ENCODE results near the gene SULT2B1.

The SULT2B1 gene

DNA sequence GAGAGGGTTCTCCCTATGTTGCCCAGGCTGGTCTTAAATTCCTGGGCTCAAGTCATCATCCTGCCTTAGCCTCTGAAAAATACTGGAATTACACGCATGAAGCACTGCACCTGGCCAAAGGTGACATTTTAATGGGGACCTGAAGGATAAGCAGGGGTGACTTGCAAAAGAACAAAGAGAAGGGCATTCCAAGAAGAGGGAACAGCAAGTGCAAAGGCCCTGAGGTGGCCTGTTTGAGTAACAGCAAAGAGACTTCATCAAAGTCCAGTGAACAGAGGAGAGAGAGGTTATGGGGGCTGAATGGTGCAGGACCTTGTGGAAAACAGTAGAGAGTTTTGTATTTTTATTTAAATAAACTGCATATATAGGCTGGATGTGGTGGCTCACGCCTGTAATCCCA, 89.9 kb downstream of the SULT2B1 start:
- TF ChIP-seq, protein P1, sequence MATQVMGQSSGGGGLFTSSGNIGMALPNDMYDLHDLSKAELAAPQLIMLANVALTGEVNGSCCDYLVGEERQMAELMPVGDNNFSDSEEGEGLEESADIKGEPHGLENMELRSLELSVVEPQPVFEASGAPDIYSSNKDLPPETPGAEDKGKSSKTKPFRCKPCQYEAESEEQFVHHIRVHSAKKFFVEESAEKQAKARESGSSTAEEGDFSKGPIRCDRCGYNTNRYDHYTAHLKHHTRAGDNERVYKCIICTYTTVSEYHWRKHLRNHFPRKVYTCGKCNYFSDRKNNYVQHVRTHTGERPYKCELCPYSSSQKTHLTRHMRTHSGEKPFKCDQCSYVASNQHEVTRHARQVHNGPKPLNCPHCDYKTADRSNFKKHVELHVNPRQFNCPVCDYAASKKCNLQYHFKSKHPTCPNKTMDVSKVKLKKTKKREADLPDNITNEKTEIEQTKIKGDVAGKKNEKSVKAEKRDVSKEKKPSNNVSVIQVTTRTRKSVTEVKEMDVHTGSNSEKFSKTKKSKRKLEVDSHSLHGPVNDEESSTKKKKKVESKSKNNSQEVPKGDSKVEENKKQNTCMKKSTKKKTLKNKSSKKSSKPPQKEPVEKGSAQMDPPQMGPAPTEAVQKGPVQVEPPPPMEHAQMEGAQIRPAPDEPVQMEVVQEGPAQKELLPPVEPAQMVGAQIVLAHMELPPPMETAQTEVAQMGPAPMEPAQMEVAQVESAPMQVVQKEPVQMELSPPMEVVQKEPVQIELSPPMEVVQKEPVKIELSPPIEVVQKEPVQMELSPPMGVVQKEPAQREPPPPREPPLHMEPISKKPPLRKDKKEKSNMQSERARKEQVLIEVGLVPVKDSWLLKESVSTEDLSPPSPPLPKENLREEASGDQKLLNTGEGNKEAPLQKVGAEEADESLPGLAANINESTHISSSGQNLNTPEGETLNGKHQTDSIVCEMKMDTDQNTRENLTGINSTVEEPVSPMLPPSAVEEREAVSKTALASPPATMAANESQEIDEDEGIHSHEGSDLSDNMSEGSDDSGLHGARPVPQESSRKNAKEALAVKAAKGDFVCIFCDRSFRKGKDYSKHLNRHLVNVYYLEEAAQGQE (IDR thresholded peaks at IDR 0.05; ENCODE audit: low read depth): no peak
- TF ChIP-seq, protein P2, sequence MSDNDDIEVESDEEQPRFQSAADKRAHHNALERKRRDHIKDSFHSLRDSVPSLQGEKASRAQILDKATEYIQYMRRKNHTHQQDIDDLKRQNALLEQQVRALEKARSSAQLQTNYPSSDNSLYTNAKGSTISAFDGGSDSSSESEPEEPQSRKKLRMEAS (IDR thresholded peaks at IDR 0.05): no peak
- TF ChIP-seq RAD21 (IDR thresholded peaks at IDR 0.05; ENCODE audit: low read depth) (no peak), CEBPB (IDR thresholded peaks at IDR 0.05) (no peak), TEAD4 (IDR thresholded peaks at IDR 0.05) (no peak), YY1 (IDR thresholded peaks at IDR 0.05; ENCODE audit: low read depth) (no peak), TAF1 (IDR thresholded peaks at IDR 0.05; ENCODE audit: low read depth) (no peak), ZBTB7A (IDR thresholded peaks at IDR 0.05; ENCODE audit: low read depth) (no peak), NFIC (IDR thresholded peaks at IDR 0.05) (no peak), FOXM1 (IDR thresholded peaks at IDR 0.05; ENCODE audit: borderline replicate concordance, low read depth) (no peak)

GRCh38 chr19:48642862-48643261, 90.9 kb downstream of the SULT2B1 start:
- TF ChIP-seq, protein P3, sequence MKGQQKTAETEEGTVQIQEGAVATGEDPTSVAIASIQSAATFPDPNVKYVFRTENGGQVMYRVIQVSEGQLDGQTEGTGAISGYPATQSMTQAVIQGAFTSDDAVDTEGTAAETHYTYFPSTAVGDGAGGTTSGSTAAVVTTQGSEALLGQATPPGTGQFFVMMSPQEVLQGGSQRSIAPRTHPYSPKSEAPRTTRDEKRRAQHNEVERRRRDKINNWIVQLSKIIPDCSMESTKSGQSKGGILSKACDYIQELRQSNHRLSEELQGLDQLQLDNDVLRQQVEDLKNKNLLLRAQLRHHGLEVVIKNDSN (IDR thresholded peaks at IDR 0.05): no peak
- TF ChIP-seq TCF12 (IDR thresholded peaks at IDR 0.05; ENCODE audit: low read depth) (no peak), NFIC (IDR thresholded peaks at IDR 0.05) (no peak), TAF1 (IDR thresholded peaks at IDR 0.05; ENCODE audit: low read depth) (no peak), EP300 (IDR thresholded peaks at IDR 0.05; ENCODE audit: borderline replicate concordance) (no peak)

DNA sequence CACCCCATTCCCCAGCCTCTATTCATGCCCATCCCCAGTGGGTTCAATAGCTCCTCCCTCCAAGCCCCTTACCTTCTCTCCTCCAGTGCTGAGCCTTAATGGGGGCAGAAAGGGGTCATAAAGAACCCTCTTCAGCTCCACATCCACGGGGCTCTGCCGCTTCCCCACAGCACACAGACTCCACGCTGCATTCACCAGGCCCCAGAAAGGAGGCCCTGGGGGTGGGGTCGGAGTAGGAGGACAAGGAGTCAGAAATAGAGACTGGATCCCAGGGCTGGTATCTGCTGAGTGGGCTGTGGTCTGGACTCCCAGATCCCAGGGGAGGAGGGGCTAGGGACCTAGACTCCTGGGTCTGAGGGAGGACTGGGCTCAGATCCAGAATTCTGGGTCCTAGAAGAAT, 92.4 kb downstream of the SULT2B1 start:
- TF ChIP-seq TCF12 (IDR thresholded peaks at IDR 0.05; ENCODE audit: low read depth): no peak
- TF ChIP-seq, protein P3 (IDR thresholded peaks at IDR 0.05): no peak

DNA sequence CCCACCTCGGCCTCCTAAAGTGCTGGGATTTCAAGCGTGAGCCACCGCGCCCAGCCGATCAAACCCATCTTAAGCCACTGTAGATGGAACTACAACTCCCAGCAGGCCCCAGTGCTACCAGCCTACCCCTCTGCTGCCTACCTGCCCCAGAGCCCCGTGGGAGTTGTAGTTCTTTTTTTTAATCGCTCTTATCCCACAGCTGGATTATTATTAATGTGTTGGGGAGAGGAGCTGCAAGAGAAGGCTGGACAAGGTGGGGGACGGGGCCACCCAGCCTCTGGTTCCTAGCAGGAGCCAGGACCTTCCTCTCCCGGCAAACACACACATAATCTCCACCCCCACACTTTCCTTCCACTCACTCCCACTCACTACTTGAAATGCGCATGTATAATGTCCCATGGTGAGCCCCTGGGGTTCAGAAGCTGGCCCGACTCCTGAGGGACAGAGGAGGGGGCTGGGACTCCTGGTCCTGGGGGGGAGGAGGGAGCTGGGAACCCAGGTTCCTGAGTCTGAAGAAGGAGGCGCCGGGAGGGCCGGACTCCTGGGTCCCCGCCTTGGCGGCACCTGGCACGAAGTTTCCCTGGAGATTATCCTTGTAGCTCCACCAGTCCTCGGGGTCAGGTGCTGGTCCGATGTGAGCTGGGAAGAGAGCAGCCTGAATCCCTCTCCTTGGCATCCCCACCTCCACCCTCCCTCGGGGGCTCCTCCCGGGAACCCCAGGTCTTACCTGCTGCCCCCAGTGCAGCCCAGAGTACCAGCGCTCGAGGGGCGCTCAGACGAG, 93.1 kb downstream of the SULT2B1 start:
- TF ChIP-seq YY1 (IDR thresholded peaks at IDR 0.05; ENCODE audit: low read depth): 0 out of 2 replicates have a peak, but pooled peaks have one; percentile 41
- 0 out of 2 replicates have a peak, but pooled peaks have one; percentile 48 for TF ChIP-seq ZBTB7A (IDR thresholded peaks at IDR 0.05; ENCODE audit: low read depth)
- TF ChIP-seq NFIC (IDR thresholded peaks at IDR 0.05): no peak
- TF ChIP-seq EGR1 (IDR thresholded peaks at IDR 0.05): peak; percentile 71; the same call in 1 of the 2 replicates
- no peak for TF ChIP-seq TAF1 (IDR thresholded peaks at IDR 0.05; ENCODE audit: low read depth)
- TF ChIP-seq, protein P1 (IDR thresholded peaks at IDR 0.05; ENCODE audit: low read depth): no peak
- no peak for TF ChIP-seq EP300 (IDR thresholded peaks at IDR 0.05; ENCODE audit: borderline replicate concordance)
- TF ChIP-seq, protein P3 (IDR thresholded peaks at IDR 0.05): 0 out of 2 replicates have a peak, but pooled peaks have one; percentile 4
- no peak for TF ChIP-seq CEBPB (IDR thresholded peaks at IDR 0.05)
- TF ChIP-seq TCF12 (IDR thresholded peaks at IDR 0.05; ENCODE audit: low read depth): no peak

- TF ChIP-seq ZBTB7A (IDR thresholded peaks at IDR 0.05; ENCODE audit: low read depth) (no peak), NFIC (IDR thresholded peaks at IDR 0.05) (no peak), EP300 (IDR thresholded peaks at IDR 0.05; ENCODE audit: borderline replicate concordance) (no peak), RAD21 (IDR thresholded peaks at IDR 0.05; ENCODE audit: low read depth) (no peak), YY1 (IDR thresholded peaks at IDR 0.05; ENCODE audit: low read depth) (no peak), TCF12 (IDR thresholded peaks at IDR 0.05; ENCODE audit: low read depth) (no peak; the same call in 1 of the 2 replicates)
- TF ChIP-seq, protein P1 (IDR thresholded peaks at IDR 0.05; ENCODE audit: low read depth): no peak
- TF ChIP-seq, protein P2 (IDR thresholded peaks at IDR 0.05): no peak; the same call in 1 of the 2 replicates
These were observed 93.6 kb downstream of the SULT2B1 start for GRCh38 chr19:48645620-48646000.

Data from Ishikawa (cell line).